Gastrocnemius medialis (tissue), 4 donors: Measurements from ENCODE around the gene ZNF292. TPM values are rescaled to one million over a fixed set of nuclear protein-coding genes. Genes with fewer than 3 reads are reported as not detected.

Experiments used
- ATAC-seq, 2 donors: fragments of 150-250 bp; one replicate each; pipeline ENCODE4 v1.9.1; 2016
- DNase-seq, 2 donors: peaks; one replicate each; pipeline ENCODE4 v3.0.0-alpha.2; 2019
- H3K27ac ChIP-seq, 4 donors: fragments of 200-600 bp; sonication (generic); 1 replicate in 1 of 4; 2 replicates in 3 of 4; pipeline ENCODE4 v1.5.1; 2016 to 2018; ENCODE audit warnings: mild to moderate bottlenecking in 2 of 4, moderate library complexity in 1 of 4
- H3K27me3 ChIP-seq, 3 donors: fragments of 200-600 bp; sonication (generic) in 2 of 3; 1 replicate in 1 of 3; 2 replicates in 2 of 3; pipeline versions ENCODE4 v1.5.1 to v1.6.0; 2016 to 2019; ENCODE audit warnings: mild to moderate bottlenecking in 1 of 3, moderate library complexity in 1 of 3
- H3K36me3 ChIP-seq, 2 donors: fragments of 200-600 bp; sonication (generic) in 1 of 2; one replicate each; pipeline ENCODE4 v1.5.1; 2017 to 2018
- H3K4me1 ChIP-seq, 2 donors: fragments of 200-600 bp; sonication (generic) in 1 of 2; one replicate each; pipeline ENCODE4 v1.5.1; 2016 to 2017; ENCODE audit warnings: mild to moderate bottlenecking in 2 of 2
- H3K4me3 ChIP-seq, 4 donors: fragments of 200-600 bp; sonication (generic) in 3 of 4; 1 replicate in 1 of 4; 2 replicates in 3 of 4; pipeline ENCODE4 v1.5.1; 2016 to 2019; ENCODE audit warnings: mild to moderate bottlenecking in 2 of 4
- H3K9me3 ChIP-seq, 3 donors: fragments of 200-600 bp; sonication (generic) in 2 of 3; 1 replicate in 1 of 3; 2 replicates in 2 of 3; pipeline ENCODE4 v1.5.1; 2016 to 2019
- POLR2A ChIP-seq, 2 donors: fragments of 450-650 bp; IDR thresholded peaks; one replicate each; pipeline ENCODE4 v1.6.1; 2017; ENCODE audit warnings: antibody characterized with exemption in 2 of 2, mild to moderate bottlenecking in 2 of 2, moderate library complexity in 2 of 2
- in situ Hi-C, 4 donors: fragments of 200-750 bp; cut with MboI; loops; one replicate each; pipeline versions ENCODE4 v1.15.0 to v1.8.0; 2017; ENCODE audit warnings: low sequenced_read_pairs in 4 of 4
- intact Hi-C: fragments of 100-400 bp; cut with DNase I; formaldehyde crosslinking; loops from one replicate; pipeline ENCODE4 v1.15.1; 2023; ENCODE audit warnings: low total_unique reads
- total RNA-seq, 4 donors: library from RNA; depleted of rRNA; stranded (reverse); fragments of >200 nt; gene quantifications; one replicate each; pipeline versions ENCODE4 v1.1.0 to v1.2.3, GENCODE V29; 2016
- TF ChIP-seq, protein P1 (sequence below), 5 experiments: fragments of 450-650 bp in 3 of 5; fragments of 200-600 bp in 2 of 5; sonication (generic) in 2 of 5; IDR thresholded peaks in 4 of 5; conservative IDR thresholded peaks in 1 of 5; 1 replicate in 4 of 5; 2 replicates in 1 of 5; pipeline ENCODE4 v1.5.1; 2016 to 2019; ENCODE audit warnings: antibody characterized with exemption in 5 of 5, mild to moderate bottlenecking in 3 of 5, moderate library complexity in 3 of 5

The ZNF292 gene
- total RNA-seq, 4 donors from 2014 or later = 10.7 to 21.7 (median 11.5) TPM

DNA sequence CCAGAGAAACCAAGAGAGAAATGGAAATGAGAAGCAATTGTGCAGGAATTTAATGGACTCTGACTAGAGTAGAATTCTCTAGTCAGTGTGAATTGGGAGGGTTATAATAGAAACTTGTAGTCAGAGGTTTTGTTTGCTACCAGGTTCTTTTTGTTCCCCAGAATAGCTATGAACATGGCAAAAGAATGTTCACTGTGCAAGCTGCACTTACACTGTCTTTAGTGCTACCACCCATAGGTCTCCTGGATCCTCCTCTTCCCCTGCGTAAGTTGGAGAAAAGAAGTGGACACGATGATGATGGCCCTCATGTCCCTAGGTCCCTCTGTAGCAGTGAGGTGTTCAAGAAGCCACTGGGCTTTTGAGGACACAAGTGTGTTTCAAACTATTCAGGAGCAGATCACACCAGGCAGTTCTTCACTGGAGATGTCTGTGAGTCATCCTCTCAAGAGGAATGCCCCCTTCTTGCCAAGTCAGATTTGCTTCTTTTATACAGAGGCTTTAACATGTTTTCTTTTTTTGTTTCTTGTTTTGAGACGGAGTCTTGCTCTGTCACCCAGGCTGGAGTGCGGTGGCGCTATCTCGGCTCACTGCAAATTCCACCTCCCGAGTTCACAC is 119.4 kb downstream of the ZNF292 start:
- Histone ChIP-seq H3K4me3 (no peak overlapping the region), H3K9me3 (no peaks in the 10 kb centered on the region), H3K27ac (no peak overlapping the region), H3K4me1 (no peaks in the 10 kb centered on the region), H3K27me3 (no peaks in the 10 kb centered on the region), H3K36me3 (no peaks in the 10 kb centered on the region)
- no peak for ATAC-seq
- no peak for DNase-seq
- intact Hi-C loops (no loop called here), in situ Hi-C loops (no loop called here)
- TF ChIP-seq, protein P1, sequence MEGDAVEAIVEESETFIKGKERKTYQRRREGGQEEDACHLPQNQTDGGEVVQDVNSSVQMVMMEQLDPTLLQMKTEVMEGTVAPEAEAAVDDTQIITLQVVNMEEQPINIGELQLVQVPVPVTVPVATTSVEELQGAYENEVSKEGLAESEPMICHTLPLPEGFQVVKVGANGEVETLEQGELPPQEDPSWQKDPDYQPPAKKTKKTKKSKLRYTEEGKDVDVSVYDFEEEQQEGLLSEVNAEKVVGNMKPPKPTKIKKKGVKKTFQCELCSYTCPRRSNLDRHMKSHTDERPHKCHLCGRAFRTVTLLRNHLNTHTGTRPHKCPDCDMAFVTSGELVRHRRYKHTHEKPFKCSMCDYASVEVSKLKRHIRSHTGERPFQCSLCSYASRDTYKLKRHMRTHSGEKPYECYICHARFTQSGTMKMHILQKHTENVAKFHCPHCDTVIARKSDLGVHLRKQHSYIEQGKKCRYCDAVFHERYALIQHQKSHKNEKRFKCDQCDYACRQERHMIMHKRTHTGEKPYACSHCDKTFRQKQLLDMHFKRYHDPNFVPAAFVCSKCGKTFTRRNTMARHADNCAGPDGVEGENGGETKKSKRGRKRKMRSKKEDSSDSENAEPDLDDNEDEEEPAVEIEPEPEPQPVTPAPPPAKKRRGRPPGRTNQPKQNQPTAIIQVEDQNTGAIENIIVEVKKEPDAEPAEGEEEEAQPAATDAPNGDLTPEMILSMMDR (IDR thresholded peaks at IDR 0.05 in 4 of 5, conservative IDR thresholded peaks at IDR 0.05 in 1 of 5) = no peak
- no peak for TF ChIP-seq POLR2A (IDR thresholded peaks at IDR 0.05)

DNA sequence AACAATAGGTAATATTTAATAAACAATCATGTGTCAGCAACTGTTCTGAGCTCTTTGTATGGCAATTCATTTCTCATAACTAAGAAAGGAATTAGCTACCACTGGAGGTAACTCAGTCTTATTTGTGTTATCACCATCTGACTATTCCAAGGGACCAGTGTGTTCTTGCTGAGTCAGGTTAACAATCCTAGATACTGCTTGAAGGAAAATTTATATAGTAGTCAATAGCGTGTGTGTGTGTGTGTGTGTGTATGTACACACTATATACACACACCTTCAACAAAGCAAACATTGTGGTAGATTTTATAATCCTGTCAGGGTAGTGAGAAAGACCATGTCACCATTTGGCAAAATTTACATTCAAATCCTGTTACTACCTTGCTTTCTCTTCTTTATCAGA is 121.3 kb downstream of the ZNF292 start:
- no peak for ATAC-seq
- Histone ChIP-seq H3K36me3 (no peaks in the 10 kb centered on the region), H3K27me3 (no peaks in the 10 kb centered on the region), H3K4me3 (no peak overlapping the region), H3K4me1 (no peaks in the 10 kb centered on the region), H3K27ac (no peak overlapping the region), H3K9me3 (no peaks in the 10 kb centered on the region)
- intact Hi-C loops (no loop called here), in situ Hi-C loops (no loop called here)
- no peak for DNase-seq
- no peak for TF ChIP-seq POLR2A (IDR thresholded peaks at IDR 0.05)
- TF ChIP-seq, protein P1 (IDR thresholded peaks at IDR 0.05 in 4 of 5, conservative IDR thresholded peaks at IDR 0.05 in 1 of 5) = no peak

DNA sequence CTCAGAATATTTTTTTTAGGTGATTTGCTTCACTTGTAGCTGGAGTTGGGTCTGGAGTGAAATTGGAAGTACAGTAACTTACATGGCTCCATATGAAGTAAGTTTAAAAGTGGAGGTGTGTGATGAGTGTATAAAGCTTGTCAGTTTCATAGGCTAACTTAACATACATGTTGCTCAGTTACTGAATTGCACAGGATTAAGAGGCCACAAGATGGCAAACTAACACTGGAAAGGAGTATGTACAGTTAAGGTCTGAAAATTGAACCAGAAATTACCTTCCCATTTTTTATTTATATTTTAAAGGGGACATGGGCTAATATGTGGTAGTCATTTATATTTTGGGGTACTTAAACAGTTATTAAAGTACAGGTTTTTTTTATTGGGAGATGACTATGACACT is 121.8 kb downstream of the ZNF292 start:
- intact Hi-C loops = no loop called here
- H3K27me3 ChIP-seq = no peaks in the 10 kb centered on the region
- H3K4me1 ChIP-seq = no peaks in the 10 kb centered on the region
- H3K4me3 ChIP-seq = no peak overlapping the region
- ATAC-seq (no peak), DNase-seq (no peak)
- no peak for TF ChIP-seq POLR2A (IDR thresholded peaks at IDR 0.05)
- TF ChIP-seq, protein P1 (IDR thresholded peaks at IDR 0.05 in 4 of 5, conservative IDR thresholded peaks at IDR 0.05 in 1 of 5) = no peak
- no peak overlapping the region for H3K27ac ChIP-seq
- H3K9me3 ChIP-seq = no peaks in the 10 kb centered on the region
- H3K36me3 ChIP-seq = no peaks in the 10 kb centered on the region
- in situ Hi-C loops = no loop called here

DNA sequence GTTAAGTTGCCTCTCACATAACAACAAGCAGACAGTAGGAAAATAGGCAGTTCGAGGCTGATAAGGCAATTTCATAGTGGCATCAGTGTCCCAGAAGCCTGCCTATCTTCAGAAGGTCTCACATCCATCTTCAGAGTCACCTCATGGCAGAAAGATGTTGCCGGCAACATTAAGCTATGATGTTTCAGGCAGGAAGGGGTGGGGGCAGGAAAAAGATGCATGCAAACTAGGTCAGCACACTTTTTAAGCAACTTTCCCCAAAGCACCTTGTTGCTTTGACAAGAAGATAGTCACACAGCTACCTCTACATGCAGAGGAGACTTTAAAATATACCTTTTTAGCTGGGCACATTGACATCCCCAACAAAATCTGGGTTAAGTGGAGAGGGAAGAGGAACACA is 123.8 kb downstream of the ZNF292 start:
- no peak for TF ChIP-seq POLR2A (IDR thresholded peaks at IDR 0.05)
- TF ChIP-seq, protein P1 (IDR thresholded peaks at IDR 0.05 in 4 of 5, conservative IDR thresholded peaks at IDR 0.05 in 1 of 5) = no peak
- in situ Hi-C loops (no loop called here), intact Hi-C loops (no loop called here)

DNA sequence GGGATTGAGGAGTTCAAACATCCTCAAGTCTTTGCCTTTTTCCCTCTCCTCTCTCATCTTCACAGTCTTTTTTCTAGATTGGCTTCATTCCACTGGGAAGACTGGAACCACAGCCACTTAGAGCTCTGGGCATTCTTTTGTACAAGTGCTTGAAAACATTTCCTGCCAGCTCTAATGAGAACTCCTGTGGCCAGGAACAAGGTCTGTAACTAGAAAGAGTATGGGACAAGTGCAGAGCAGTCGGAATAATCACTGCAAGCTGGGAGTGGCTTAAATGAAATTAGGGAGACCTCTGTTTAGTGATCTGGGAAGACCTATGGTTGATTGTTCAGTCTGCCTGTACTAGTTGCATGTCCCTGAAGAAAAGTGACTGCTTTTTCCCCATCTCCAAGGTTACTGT is 126.1 kb downstream of the ZNF292 start:
- no peak for DNase-seq
- in situ Hi-C loops (no loop called here), intact Hi-C loops (no loop called here)
- H3K4me3 ChIP-seq = no peak overlapping the region
- H3K4me1 ChIP-seq = no peaks in the 10 kb centered on the region
- no peaks in the 10 kb centered on the region for H3K9me3 ChIP-seq
- no peak for TF ChIP-seq POLR2A (IDR thresholded peaks at IDR 0.05)
- TF ChIP-seq, protein P1 (IDR thresholded peaks at IDR 0.05 in 4 of 5, conservative IDR thresholded peaks at IDR 0.05 in 1 of 5) = no peak
- H3K27ac ChIP-seq = no peak overlapping the region
- no peak for ATAC-seq
- no peaks in the 10 kb centered on the region for H3K27me3 ChIP-seq
- H3K36me3 ChIP-seq = no peaks in the 10 kb centered on the region

More for the DNA sequence above, 123.8 kb downstream of the ZNF292 start:
- ATAC-seq = no peak
- Histone ChIP-seq H3K9me3 (no peaks in the 10 kb centered on the region), H3K36me3 (no peaks in the 10 kb centered on the region), H3K4me3 (no peak overlapping the region), H3K27me3 (no peaks in the 10 kb centered on the region), H3K27ac (no peak overlapping the region), H3K4me1 (no peaks in the 10 kb centered on the region)
- DNase-seq = no peak
